Keratinocyte (primary cell): Measurements from ENCODE around the gene MAGI2. TPM values are rescaled to one million over a fixed set of nuclear protein-coding genes. Genes with fewer than 3 reads are reported as not detected.

Source experiments
- DNase-seq: peaks from one replicate; pipeline ENCODE4 v3.0.0-alpha.2; 2011; ENCODE audit warnings: low read depth, missing footprints, low spot score
- FAIRE-seq: peaks from 2 replicates; lab custom pipeline; 2011; peaks lifted over from hg19 to GRCh38; lab: Jason Lieb, UNC
- H2AFZ ChIP-seq: 2 replicates; pipeline ENCODE4 v1.6.0; 2012; ENCODE audit warnings: low read length, control low read depth, inconsistent platforms; ENCODE audit not compliant: control insufficient read depth
- H3K27ac ChIP-seq: 2 replicates; pipeline ENCODE4 v1.5.1; 2011; ENCODE audit warnings: low read length; ENCODE audit not compliant: control insufficient read depth, insufficient read depth
- H3K27me3 ChIP-seq: 3 replicates; pipeline ENCODE4 v1.6.0; 2011; ENCODE audit warnings: low read length; ENCODE audit not compliant: control insufficient read depth, insufficient read depth; ENCODE audit errors: extremely low read depth
- H3K36me3 ChIP-seq, 2 experiments: 2 replicates in 1 of 2; 3 replicates in 1 of 2; pipeline ENCODE4 v1.5.1; 2011; ENCODE audit warnings: low read length in 2 of 2, mild to moderate bottlenecking in 1 of 2; ENCODE audit not compliant: control insufficient read depth in 2 of 2, insufficient read depth in 2 of 2; ENCODE audit errors: extremely low read depth in 1 of 2
- H3K4me1 ChIP-seq: 3 replicates; pipeline ENCODE4 v1.5.1; 2011; ENCODE audit warnings: low read length; ENCODE audit not compliant: control insufficient read depth, insufficient read depth; ENCODE audit errors: extremely low read depth
- H3K4me2 ChIP-seq: 3 replicates; pipeline ENCODE4 v1.6.0; 2011; ENCODE audit warnings: low read depth, low read length; ENCODE audit not compliant: control insufficient read depth, insufficient read depth; ENCODE audit errors: extremely low read depth
- H3K4me3 ChIP-seq, 3 experiments: fragments of 200-600 bp in 1 of 3; sonication (generic) in 1 of 3; 2 replicates in 2 of 3; 3 replicates in 1 of 3; pipeline ENCODE4 v1.5.1; 2011 to 2016; ENCODE audit warnings: low read length in 3 of 3, mild to moderate bottlenecking in 3 of 3, control low read depth in 2 of 3, inconsistent platforms in 1 of 3, low read depth in 1 of 3, mixed read lengths in 1 of 3, mixed run types in 1 of 3, moderate library complexity in 1 of 3; ENCODE audit not compliant: control insufficient read depth in 2 of 3, insufficient read depth in 2 of 3; ENCODE audit errors: extremely low read depth in 1 of 3
- H3K79me2 ChIP-seq: 2 replicates; pipeline ENCODE4 v1.6.0; 2012; ENCODE audit warnings: low read length; ENCODE audit not compliant: control insufficient read depth, insufficient read depth
- H3K9ac ChIP-seq: 3 replicates; pipeline ENCODE4 v1.6.0; 2011; ENCODE audit warnings: low read length; ENCODE audit not compliant: control insufficient read depth, insufficient read depth; ENCODE audit errors: extremely low read depth
- H3K9me1 ChIP-seq: 3 replicates; pipeline ENCODE4 v1.6.0; 2011; ENCODE audit warnings: low read length; ENCODE audit not compliant: control insufficient read depth, insufficient read depth; ENCODE audit errors: extremely low read depth
- H3K9me3 ChIP-seq: 2 replicates; pipeline ENCODE4 v1.5.1; 2012; ENCODE audit warnings: low read depth, low read length; ENCODE audit not compliant: control insufficient read depth
- H4K20me1 ChIP-seq: 3 replicates; pipeline ENCODE4 v1.6.0; 2011; ENCODE audit warnings: low read length; ENCODE audit not compliant: control insufficient read depth, insufficient read depth; ENCODE audit errors: extremely low read depth
- CTCF ChIP-seq, 3 experiments: IDR thresholded peaks in 1 of 3; conservative IDR thresholded peaks in 1 of 3; optimal IDR thresholded peaks in 1 of 3; 2 replicates in 2 of 3; 3 replicates in 1 of 3; pipeline versions ENCODE3 to v1.5.1; 2011; ENCODE audit warnings: low read length in 3 of 3, mild to moderate bottlenecking in 3 of 3, moderate library complexity in 2 of 3, control low read depth in 1 of 3, inconsistent platforms in 1 of 3; ENCODE audit not compliant: insufficient read depth in 2 of 3; ENCODE audit errors: extremely low read depth in 1 of 3
- EZH2 ChIP-seq: IDR thresholded peaks from one replicate; pipeline ENCODE4 v1.6.1; 2012; ENCODE audit warnings: inconsistent platforms, mild to moderate bottlenecking, low read length, moderate library complexity
- dilution Hi-C: fragments of 300-500 bp; cut with MboI; formaldehyde crosslinking; loops from one replicate; pipeline ENCODE4 v1.7.0; 2020; ENCODE audit warnings: low sequenced_read_pairs; ENCODE audit not compliant: extremely low pct_ligation_motif_present
- polyA plus RNA-seq, 5 experiments: library from polyadenylated mRNA; depleted of rRNA in 3 of 5; stranded (reverse) in 3 of 5; stranded (forward) in 1 of 5; unstranded in 1 of 5; fragments of >200 nt; gene quantifications; 1 replicate in 1 of 5; 2 replicates in 3 of 5; 3 replicates in 1 of 5; pipeline versions ENCODE4 v1.2.1 to v1.2.3, GENCODE V29; 2011 to 2012; ENCODE audit warnings: missing spikeins in 2 of 5, low read depth in 1 of 5, low replicate concordance in 1 of 5

The MAGI2 gene
- polyA plus RNA-seq, 1 donor (not counting 4 experiments of a cell fraction or from before 2014, with no cell fraction given) = 0.07 TPM

GRCh38 chr7:78212476-78213060, 1240.9 kb downstream of the MAGI2 start:
- Histone ChIP-seq H2AFZ (no peak overlapping the region), H3K4me3 (no peak overlapping the region), H3K27ac (no peak overlapping the region), H3K9me1 (no peaks in the 10 kb centered on the region), H4K20me1 (no peaks in the 10 kb centered on the region), H3K4me1 (no peaks in the 10 kb centered on the region), H3K36me3 (no peaks in the 10 kb centered on the region), H3K9me3 (no peaks in the 10 kb centered on the region), H3K9ac (no peak overlapping the region), H3K4me2 (no peak overlapping the region), H3K27me3 (no peaks in the 10 kb centered on the region), H3K79me2 (no peaks in the 10 kb centered on the region)
- no peak for FAIRE-seq
- TF ChIP-seq EZH2 (no peak), CTCF (optimal IDR thresholded peaks at IDR 0.05 in 1 of 3, IDR thresholded peaks at IDR 0.05 in 1 of 3, conservative IDR thresholded peaks at IDR 0.05 in 1 of 3; ENCODE audit: extremely low read depth in 1 of 3, insufficient read depth in 2 of 3, low read length in 3 of 3) (no peak)
- DNase-seq = no peak
- dilution Hi-C loops = no loop called here

GRCh38 chr7:78207269-78207668, 1246.2 kb downstream of the MAGI2 start:
- DNase-seq = no peak
- TF ChIP-seq EZH2 = no peak
- TF ChIP-seq CTCF (optimal IDR thresholded peaks at IDR 0.05 in 1 of 3, IDR thresholded peaks at IDR 0.05 in 1 of 3, conservative IDR thresholded peaks at IDR 0.05 in 1 of 3; ENCODE audit: extremely low read depth in 1 of 3, insufficient read depth in 2 of 3, low read length in 3 of 3) = no peak
- Histone ChIP-seq H3K27me3 (no peaks in the 10 kb centered on the region), H3K27ac (no peak overlapping the region), H3K36me3 (no peaks in the 10 kb centered on the region), H3K9me3 (no peaks in the 10 kb centered on the region), H4K20me1 (no peaks in the 10 kb centered on the region), H3K79me2 (no peaks in the 10 kb centered on the region), H2AFZ (no peak overlapping the region), H3K4me3 (no peak overlapping the region), H3K4me1 (no peaks in the 10 kb centered on the region), H3K4me2 (no peak overlapping the region), H3K9ac (no peak overlapping the region), H3K9me1 (no peaks in the 10 kb centered on the region)
- dilution Hi-C loops = no loop called here
- FAIRE-seq = no peak
